CD4-positive, alpha-beta T cell treated with Interleukin-12 subunit alpha and Interleukin-12 subunit beta, for 1 hour (primary cell): ENCODE results near the gene SMIM34.

Experiments
- DNase-seq: peaks from one replicate; pipeline ENCODE4 v3.0.0-alpha.2; 2020

Gene SMIM34

GRCh38 chr21:34369741-34370140 lies 54.0 kb downstream of the SMIM34 start:
- DNase-seq: no peak
